Stimulated activated naive CD8-positive, alpha-beta T cell treated with anti-CD3 and anti-CD28 coated beads, Interleukin-15, amount 100 ng/mL, for 72 hours (primary cell): Measurements from ENCODE around the gene GUCY2C.

Experiments
- ATAC-seq: fragments of 150-1000 bp; cut with Tn5 transposase; 2 replicates; pipeline ENCODE4 v1.10.0; 2021; ENCODE audit warnings: mild to moderate bottlenecking, moderate library complexity
- DNase-seq, 2 donors: peaks; one replicate each; pipeline ENCODE4 v3.0.0; 2021 to 2022
- H3K27ac Mint-ChIP-seq, 2 donors: one replicate each; pipeline ENCODE4 v1.8.0; 2022; ENCODE audit warnings: mild to moderate bottlenecking in 2 of 2, mixed read lengths in 2 of 2, moderate library complexity in 2 of 2
- H3K27me3 Mint-ChIP-seq: one replicate; pipeline ENCODE4 v1.8.0; 2022; ENCODE audit warnings: mixed read lengths
- H3K4me1 Mint-ChIP-seq: one replicate; pipeline ENCODE4 v1.8.0; 2022; ENCODE audit warnings: mild to moderate bottlenecking, mixed read lengths
- H3K4me3 Mint-ChIP-seq, 2 donors: one replicate each; pipeline ENCODE4 v1.8.0; 2022; ENCODE audit warnings: mild to moderate bottlenecking in 2 of 2, mixed read lengths in 2 of 2, moderate library complexity in 1 of 2
- H3K9me3 Mint-ChIP-seq, 2 donors: one replicate each; pipeline ENCODE4 v1.8.0; 2022; ENCODE audit warnings: mixed read lengths in 2 of 2

Gene GUCY2C

DNA sequence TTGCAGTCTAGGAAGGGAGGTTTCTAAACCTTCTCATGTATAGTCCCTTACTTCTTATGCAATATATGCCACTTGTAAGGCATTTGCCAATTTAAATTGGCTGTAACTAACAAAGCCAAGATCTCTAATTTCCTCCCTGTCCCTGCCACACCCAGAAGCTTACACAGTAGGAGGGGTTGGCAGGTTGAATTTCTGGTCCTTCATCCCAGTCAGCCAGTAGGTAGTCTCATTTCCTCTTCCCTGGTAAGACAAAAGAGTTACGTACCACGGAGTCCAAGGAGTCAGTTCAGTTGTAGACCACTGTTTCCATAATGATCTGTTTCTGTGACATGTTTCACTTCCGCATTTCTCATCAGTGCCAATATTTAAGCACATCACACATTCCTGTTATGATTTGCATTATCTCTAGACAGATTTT, 81.7 kb downstream of the GUCY2C start:
- Mint-ChIP-seq H3K27me3 (peaks cover 12% of the 10 kb centered on the region), H3K4me1 (no peaks in the 10 kb centered on the region), H3K4me3 (no peak overlapping the region), H3K9me3 (peaks cover 17 to 21% of the 10 kb centered on the region in 2 donors), H3K27ac (no peak overlapping the region)
- no peak for ATAC-seq
- no peak for DNase-seq

DNA sequence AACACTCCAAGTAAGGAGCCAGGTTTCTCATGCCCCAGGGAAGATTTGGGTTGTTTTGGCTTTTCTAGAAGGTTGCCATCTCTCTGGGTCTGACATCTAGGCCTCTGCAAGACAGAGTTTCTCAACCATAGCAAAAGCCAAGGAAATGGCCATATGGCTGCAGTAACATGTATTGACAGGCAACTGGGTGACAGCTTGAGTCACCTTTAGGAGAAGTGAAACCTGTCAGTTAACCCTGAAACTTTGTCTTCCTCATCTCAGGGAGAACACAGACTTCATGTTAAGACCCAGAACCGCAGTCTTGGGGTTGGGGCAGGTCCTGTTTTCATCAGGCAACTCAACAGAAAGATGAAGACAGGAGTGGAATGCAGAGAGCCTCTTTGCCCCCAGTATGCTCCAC, 82.7 kb downstream of the GUCY2C start:
- no peaks in the 10 kb centered on the region for H3K4me1 Mint-ChIP-seq

DNA sequence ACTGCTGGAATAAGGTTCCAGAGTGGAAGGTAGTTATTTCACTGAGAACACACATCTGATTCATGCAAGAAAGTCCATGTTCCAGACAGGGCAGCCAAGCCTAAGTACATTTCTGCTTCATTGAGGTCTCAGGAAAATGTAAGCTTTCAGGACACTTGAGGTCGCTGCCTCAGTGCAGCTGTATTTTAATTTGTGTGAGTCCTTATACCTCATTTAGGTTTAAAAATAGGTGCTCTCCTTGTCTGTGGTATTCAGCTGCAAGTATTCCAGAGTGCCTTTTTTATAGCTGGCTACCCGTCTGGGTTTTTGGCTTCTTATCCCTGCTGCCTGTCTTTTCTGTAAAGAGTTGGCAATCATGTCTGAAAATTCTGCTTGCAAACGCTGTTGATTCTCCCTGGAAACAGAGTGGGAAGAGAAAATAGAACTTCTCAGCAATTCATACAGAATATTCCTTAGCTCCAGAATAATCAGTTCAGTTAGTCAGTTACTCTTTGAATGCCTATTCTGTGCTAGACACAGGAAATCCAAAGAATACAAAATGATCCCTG, 83.4 kb downstream of the GUCY2C start:
- Mint-ChIP-seq H3K27me3 (peaks cover 5% of the 10 kb centered on the region), H3K9me3 (peaks cover 28 to 36% of the 10 kb centered on the region in 2 donors), H3K27ac (no peak overlapping the region), H3K4me1 (no peaks in the 10 kb centered on the region), H3K4me3 (no peak overlapping the region)
- ATAC-seq = no peak
- DNase-seq = no peak

More for the DNA sequence above, 82.7 kb downstream of the GUCY2C start:
- Mint-ChIP-seq H3K9me3 (peaks cover 21 to 29% of the 10 kb centered on the region in 2 donors), H3K4me3 (no peak overlapping the region), H3K27me3 (peaks cover 5% of the 10 kb centered on the region), H3K27ac (no peak overlapping the region)
- ATAC-seq = no peak
- DNase-seq = no peak

DNA sequence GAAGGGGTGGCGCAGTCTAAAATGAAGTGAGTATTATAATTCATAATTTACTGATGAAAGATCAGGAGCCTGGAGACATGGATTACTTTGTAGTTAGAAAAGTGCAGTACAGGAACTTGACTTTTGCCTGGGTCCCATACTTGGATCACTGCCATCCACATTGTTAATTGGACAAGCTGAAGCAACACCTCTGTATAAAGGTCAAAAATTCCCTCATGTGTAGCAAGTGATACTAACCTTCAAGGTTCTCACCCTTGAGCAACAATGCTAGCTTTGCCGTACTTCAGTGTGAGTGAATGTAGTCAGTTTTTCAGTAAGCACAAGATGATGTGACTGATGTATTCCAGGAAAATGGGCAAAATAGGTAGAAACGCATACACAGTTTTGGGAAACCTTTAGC, 84.1 kb downstream of the GUCY2C start:
- peaks cover 35 to 42% of the 10 kb centered on the region in 2 donors for H3K9me3 Mint-ChIP-seq
- H3K27me3 Mint-ChIP-seq = peaks cover 5% of the 10 kb centered on the region
- no peak overlapping the region for H3K27ac Mint-ChIP-seq
- ATAC-seq (no peak), DNase-seq (no peak)
- H3K4me3 Mint-ChIP-seq = no peak overlapping the region
- no peaks in the 10 kb centered on the region for H3K4me1 Mint-ChIP-seq

DNA sequence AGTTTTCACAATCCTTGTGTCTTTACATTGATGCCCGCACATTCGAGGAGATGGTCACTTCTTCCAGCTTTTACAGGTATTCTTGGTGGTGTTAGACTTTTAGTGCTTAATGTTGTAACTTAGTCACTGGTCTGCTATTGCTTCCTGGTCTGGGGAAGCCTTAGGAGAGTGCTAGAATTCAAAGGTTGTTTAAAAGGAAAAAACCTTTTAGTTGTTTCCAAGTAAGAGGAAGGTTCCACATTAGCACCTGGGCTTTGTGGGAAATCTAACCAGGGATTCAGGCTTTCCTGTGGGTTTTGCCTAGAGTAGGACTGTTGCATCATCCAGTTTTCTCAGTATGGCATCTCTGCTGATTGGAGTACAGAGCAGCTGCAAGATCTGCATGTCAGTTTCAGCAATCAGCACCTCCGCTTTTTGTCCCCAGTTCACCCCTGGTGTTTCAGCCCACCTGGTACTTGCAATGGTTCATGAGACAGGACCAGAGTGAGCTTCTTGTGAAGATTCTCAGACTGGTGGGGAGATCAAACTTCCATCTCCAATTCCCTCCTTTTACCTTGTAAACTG, 84.7 kb downstream of the GUCY2C start:
- peaks cover 5% of the 10 kb centered on the region for H3K27me3 Mint-ChIP-seq
- H3K27ac Mint-ChIP-seq = no peak overlapping the region
- no peak overlapping the region for H3K4me3 Mint-ChIP-seq
- peaks cover 35 to 47% of the 10 kb centered on the region in 2 donors for H3K9me3 Mint-ChIP-seq
- ATAC-seq (no peak), DNase-seq (no peak)
- H3K4me1 Mint-ChIP-seq = no peaks in the 10 kb centered on the region

DNA sequence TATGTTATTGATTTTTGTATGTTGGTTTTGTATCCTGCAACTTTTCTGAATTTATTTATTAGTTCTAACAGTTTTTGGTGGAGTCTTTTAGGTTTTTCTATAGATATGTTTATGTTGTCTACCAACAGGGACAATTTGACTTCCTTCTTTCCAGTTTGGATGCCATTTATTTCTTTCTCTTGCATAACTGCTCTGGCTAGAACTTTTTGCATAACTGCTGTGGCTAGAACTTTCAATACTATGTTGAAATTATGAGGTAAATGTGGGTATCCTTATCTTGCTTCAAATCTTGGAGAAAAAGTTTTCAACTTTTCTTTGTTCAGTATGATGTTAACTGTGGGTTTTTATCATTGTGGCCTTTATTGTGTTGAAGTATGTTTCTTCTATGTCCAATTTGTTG, 88.8 kb downstream of the GUCY2C start:
- Mint-ChIP-seq H3K4me1 (no peaks in the 10 kb centered on the region), H3K27me3 (no peaks in the 10 kb centered on the region), H3K27ac (no peak overlapping the region), H3K4me3 (no peak overlapping the region), H3K9me3 (peaks cover 60 to 63% of the 10 kb centered on the region in 2 donors)
- ATAC-seq (no peak), DNase-seq (no peak)

DNA sequence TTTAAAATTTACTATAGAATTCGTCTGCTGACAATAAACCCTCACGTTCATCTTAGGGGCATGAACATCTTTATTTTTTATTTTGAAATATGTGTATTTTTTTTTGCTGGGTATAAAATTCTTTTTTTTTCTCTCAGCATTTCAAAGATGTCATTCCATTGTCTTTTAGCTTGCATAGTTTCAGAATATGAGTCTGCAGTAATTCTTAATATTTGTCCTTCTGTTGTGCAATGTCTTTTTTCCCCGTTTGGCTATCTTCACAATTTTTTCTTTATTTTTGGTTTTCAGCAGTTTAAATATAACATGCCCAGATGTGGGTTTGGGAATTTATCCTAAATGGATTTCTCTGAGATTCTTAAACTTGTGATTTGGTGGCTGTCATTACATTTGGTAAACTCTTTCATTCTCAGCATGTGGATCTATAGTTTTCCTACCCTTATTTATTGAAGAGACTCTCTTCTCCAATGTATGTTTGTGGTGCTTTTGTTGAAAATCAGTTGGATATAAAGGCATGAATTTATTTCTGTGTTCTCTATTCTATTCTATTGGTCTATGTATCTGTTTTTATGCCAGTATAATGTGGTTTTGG, 90.9 kb downstream of the GUCY2C start:
- H3K27me3 Mint-ChIP-seq = peaks cover 9% of the 10 kb centered on the region
- ATAC-seq = no peak
- no peak overlapping the region for H3K4me3 Mint-ChIP-seq
- no peak overlapping the region for H3K27ac Mint-ChIP-seq
- H3K9me3 Mint-ChIP-seq = peaks cover 44 to 48% of the 10 kb centered on the region in 2 donors
- H3K4me1 Mint-ChIP-seq = no peaks in the 10 kb centered on the region
- DNase-seq = no peak

DNA sequence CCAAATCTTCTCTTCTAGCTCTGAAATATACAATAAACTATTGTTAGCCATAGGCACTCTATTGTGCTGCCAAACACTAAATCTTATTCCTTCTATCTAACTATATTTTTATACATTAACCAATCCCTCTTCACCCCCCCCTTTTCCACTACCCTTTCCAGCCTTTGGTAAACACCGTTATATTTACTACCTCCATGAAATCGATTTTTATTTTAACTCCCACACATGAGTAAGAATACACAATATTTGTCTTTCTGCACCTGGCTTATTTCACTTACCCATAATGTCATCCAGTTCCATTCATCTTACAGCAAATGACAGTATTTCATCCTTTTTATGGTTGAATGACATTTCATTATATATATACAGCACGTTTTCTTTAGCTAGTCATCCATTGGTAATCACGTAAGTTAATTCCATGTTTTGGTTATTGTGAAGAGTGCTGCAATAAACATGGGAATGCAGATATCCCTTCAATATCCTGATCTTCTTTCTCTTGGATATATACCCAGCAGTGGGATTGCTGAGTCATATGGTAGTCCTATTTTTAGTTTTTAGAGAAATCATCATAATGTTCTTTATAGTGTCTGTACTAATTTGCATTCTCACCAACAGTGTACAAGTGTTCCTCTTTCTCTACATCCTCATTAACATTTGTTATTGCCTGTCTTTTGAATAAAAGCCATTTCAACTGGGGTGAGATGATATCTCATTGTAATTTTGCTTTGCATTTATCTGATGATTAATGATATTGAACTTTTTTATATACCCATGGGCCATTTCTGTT, 94.5 kb downstream of the GUCY2C start:
- peaks cover 9% of the 10 kb centered on the region for H3K27me3 Mint-ChIP-seq
- ATAC-seq (no peak), DNase-seq (no peak)
- H3K4me1 Mint-ChIP-seq = no peaks in the 10 kb centered on the region
- no peak overlapping the region for H3K4me3 Mint-ChIP-seq
- H3K9me3 Mint-ChIP-seq = peaks cover 24 to 52% of the 10 kb centered on the region in 2 donors
- H3K27ac Mint-ChIP-seq = no peak overlapping the region

DNA sequence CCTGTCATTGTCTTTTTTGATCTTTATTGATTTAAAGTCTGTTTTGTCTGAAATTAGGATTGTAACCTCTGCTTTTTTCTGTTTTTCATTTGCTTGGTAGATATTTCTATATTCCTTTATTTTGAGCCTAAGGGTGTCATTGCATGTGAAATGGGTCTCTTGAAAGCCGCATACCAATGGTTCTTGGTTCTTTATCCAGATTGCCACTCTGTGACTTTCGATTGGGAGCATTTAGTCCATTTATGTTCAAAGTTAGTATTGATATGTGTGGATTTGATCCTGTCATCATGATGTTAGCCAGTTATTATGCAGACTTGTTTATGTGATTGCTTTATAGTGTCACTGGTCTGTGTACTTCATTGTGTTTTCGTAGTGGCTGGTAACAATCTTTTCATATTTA, 98.9 kb downstream of the GUCY2C start:
- DNase-seq (no peak), ATAC-seq (no peak)
- Mint-ChIP-seq H3K4me3 (no peak overlapping the region), H3K27me3 (peaks cover 9% of the 10 kb centered on the region), H3K27ac (no peak overlapping the region), H3K4me1 (no peaks in the 10 kb centered on the region), H3K9me3 (peaks cover 14 to 30% of the 10 kb centered on the region in 2 donors)

DNA sequence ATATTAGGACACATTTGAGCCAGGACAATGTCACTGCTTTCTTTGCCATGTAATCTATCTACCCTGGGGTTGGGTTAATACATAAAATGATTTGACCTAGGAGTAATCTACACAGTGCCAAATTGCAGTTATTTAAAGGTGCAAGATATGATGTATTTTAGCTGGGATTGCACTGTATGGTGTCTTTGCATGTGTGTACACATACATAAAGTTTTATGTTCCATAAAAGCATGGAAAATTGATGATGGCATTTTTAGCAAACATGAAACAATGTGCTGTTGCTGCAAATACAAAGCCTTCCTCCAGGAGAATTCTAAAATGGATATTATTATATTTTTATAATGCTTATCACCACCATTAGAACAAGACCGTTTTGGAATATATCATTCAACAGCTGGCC, 104.7 kb downstream of the GUCY2C start:
- H3K27ac Mint-ChIP-seq = no peak overlapping the region

DNA sequence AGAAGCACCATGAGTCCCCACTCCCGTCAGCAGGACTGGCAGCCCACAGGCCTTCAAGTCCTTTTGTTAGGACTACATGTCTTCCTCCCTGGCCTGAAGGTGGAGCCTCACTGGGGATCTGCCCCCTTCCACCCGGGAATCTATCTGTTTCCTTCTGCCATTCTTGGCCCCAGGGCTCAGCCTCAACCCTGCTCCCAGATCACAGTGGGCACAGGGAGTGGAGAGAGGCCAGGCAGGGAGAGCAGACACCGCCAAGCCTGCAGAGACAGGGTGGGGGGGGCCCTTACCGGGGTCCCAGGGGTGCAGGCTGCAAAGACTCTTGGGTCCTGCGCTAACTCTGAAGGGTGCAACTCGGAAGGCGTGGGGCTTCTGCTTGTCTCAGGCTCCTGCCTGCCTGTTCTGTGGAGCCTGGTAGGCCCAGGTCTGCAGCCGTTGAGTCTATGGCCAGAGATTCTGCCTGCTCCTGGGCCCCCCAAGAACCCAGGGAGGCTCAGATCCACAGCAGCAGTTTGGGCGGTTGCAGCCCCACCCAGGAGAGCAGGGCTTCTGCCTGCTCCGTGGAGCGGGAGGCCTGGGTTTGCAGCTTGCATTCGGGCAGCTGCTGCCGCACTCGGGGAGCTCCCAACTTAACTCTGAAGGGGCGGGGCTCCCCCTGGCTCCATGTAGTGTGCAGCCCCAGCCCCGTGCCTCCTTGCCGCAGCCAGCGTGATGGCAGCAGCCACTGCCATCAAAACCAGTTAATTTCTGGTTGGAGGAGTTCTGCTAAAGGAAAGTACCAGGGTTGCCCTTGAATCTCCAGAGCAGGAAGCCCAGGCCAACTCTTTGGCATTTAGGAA, 107.0 kb downstream of the GUCY2C start:
- no peak for DNase-seq
- Mint-ChIP-seq H3K9me3 (no peaks in the 10 kb centered on the region), H3K27me3 (no peaks in the 10 kb centered on the region), H3K27ac (no peak overlapping the region), H3K4me1 (no peaks in the 10 kb centered on the region), H3K4me3 (no peak overlapping the region)
- peak; percentile 9 for ATAC-seq

More for the DNA sequence above, 104.7 kb downstream of the GUCY2C start:
- ATAC-seq (no peak), DNase-seq (no peak)
- Mint-ChIP-seq H3K27me3 (no peaks in the 10 kb centered on the region), H3K4me3 (no peak overlapping the region), H3K9me3 (peaks cover 3 to 5% of the 10 kb centered on the region in 2 donors), H3K4me1 (no peaks in the 10 kb centered on the region)

DNA sequence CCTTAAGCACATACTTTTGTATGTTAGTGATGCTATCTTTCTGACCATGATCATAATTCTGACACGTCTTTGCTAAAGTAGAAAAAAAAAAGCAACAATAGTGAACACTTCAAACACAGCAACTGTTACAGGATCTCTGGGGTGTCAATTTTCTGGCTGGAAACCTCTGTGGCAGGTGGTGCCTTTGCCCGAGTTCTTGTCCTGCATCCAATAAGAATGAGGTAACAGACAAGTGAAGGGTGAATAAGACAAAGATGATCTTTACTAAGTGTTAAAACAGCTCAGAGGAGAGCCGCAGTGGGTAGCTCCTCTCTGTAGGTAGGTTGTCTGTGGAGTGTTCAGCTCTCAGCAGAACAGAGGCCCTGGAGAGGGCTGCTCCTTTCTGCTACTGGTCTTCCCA, 107.8 kb downstream of the GUCY2C start:
- Mint-ChIP-seq H3K27me3 (no peaks in the 10 kb centered on the region), H3K4me1 (no peaks in the 10 kb centered on the region), H3K27ac (peak overlapping the region in 1 of 2 donors; percentile 20), H3K9me3 (no peaks in the 10 kb centered on the region), H3K4me3 (no peak overlapping the region)
- DNase-seq (no peak), ATAC-seq (peak; percentile 12)

DNA sequence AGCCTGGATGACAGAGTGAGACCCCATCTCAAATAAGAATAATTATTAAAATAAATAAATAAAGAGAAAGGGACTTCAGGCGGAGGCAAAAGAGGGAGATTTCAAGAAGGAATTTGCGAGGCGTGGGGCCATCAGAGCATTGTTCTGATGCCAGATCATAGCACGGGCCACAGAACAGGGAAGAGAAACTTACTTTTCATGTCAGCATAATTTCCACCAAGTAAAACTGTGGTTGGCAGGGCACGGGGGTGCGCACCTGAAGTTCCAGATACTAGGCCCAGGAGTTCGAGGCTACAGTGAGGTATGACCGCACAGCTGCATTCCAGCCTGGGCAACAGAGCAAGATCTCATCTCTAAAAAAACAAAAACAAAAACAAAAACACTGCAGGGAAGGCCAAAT, 117.8 kb downstream of the GUCY2C start:
- peaks cover 14% of the 10 kb centered on the region for H3K4me1 Mint-ChIP-seq
- no peak overlapping the region for H3K27ac Mint-ChIP-seq
- H3K27me3 Mint-ChIP-seq = no peaks in the 10 kb centered on the region
- no peak for DNase-seq
- no peak overlapping the region for H3K4me3 Mint-ChIP-seq
- no peak for ATAC-seq
- no peaks in the 10 kb centered on the region for H3K9me3 Mint-ChIP-seq

DNA sequence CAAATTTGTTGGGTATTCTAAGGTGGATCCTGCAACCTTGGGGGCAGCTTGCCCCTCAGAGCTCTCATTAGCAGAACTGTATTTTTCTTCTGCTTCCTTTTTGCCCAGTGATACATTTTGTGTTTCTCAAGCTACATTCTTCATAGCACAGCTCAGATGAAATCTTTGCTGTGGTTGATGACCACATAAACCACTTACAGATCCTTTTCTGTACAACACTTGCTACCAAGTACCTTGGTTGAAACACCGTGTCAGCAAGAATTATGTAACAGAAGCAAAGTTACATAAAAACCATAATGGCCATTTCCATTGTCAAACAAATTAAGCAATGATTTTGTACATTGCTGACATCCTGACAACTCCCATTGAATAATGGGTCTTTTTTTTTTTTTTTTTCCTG, 119.1 kb downstream of the GUCY2C start:
- peak; percentile 88 for ATAC-seq
- H3K27me3 Mint-ChIP-seq = no peaks in the 10 kb centered on the region
- no peaks in the 10 kb centered on the region for H3K9me3 Mint-ChIP-seq
- no peak overlapping the region for H3K27ac Mint-ChIP-seq
- H3K4me3 Mint-ChIP-seq = no peak overlapping the region
- DNase-seq = no peak
- peaks cover 14% of the 10 kb centered on the region for H3K4me1 Mint-ChIP-seq

DNA sequence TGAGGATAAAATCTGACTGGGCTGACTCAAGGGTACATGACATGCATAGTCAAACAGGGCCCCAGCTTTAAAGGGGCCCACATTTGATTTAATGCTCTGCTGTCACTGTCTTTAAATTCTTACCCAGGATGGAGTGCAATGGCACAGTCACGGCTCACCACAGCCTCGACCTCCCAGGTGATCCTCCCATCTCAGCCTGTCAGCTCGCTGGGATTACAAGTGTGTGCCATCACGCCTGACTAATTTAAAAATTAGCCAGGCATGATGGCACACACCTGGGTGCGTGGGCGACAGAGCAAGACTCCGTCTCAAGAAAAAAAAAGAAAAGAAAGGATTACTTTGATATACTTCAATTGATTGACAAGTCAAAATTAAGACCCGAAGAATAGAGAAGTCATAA, 119.5 kb downstream of the GUCY2C start:
- Mint-ChIP-seq H3K27ac (no peak overlapping the region), H3K27me3 (no peaks in the 10 kb centered on the region), H3K4me1 (peaks cover 14% of the 10 kb centered on the region), H3K4me3 (no peak overlapping the region), H3K9me3 (no peaks in the 10 kb centered on the region)
- ATAC-seq (peak; percentile 20), DNase-seq (no peak)
